Middle frontal gyrus (tissue), 1 donor: Measurements from ENCODE around the gene MCAM.
A peak's percentile ranks its signal among the peaks of the same experiment; 100 is the strongest.

Source experiments
- DNase-seq: peaks from one replicate; pipeline ENCODE4 v3.0.0-alpha.2; 2015; ENCODE audit warnings: low spot score; ENCODE audit errors: extremely low spot score

Gene MCAM

GRCh38 chr11:119332111-119332765 lies 15.3 kb upstream of the MCAM start:
- DNase-seq: no peak

GRCh38 chr11:119330237-119330636 lies 13.3 kb upstream of the MCAM start:
- DNase-seq: no peak

- DNase-seq: no peak
Measured at GRCh38 chr11:119329320-119329719, 12.4 kb upstream of the MCAM start.

- no peak for DNase-seq
Measured at GRCh38 chr11:119324189-119324588, 7.3 kb upstream of the MCAM start.

- DNase-seq: peak; percentile 45
Measured at GRCh38 chr11:119323532-119324033, 6.7 kb upstream of the MCAM start.

- no peak for DNase-seq
Measured at GRCh38 chr11:119322921-119323531, 6.1 kb upstream of the MCAM start.

GRCh38 chr11:119322360-119322739 lies 5.4 kb upstream of the MCAM start:
- DNase-seq: no peak

- DNase-seq: no peak
Measured at GRCh38 chr11:119320776-119321524, 4.0 kb upstream of the MCAM start.

GRCh38 chr11:119320240-119320775 lies 3.4 kb upstream of the MCAM start:
- DNase-seq: no peak

- no peak for DNase-seq
Measured at GRCh38 chr11:119319700-119320239, 2.8 kb upstream of the MCAM start.

GRCh38 chr11:119319136-119319699 lies 2.3 kb upstream of the MCAM start:
- no peak for DNase-seq

GRCh38 chr11:119318240-119319135 lies 1.6 kb upstream of the MCAM start:
- DNase-seq: no peak

GRCh38 chr11:119317592-119318239 lies 786 bp upstream of the MCAM start:
- no peak for DNase-seq

- DNase-seq: peak; percentile 27
Measured at GRCh38 chr11:119316016-119316728, 758 bp downstream of the MCAM start.

- DNase-seq: peak; percentile 14
Measured at GRCh38 chr11:119315131-119316015, 1.6 kb downstream of the MCAM start.

GRCh38 chr11:119314726-119315125 lies 2.2 kb downstream of the MCAM start:
- DNase-seq: no peak

GRCh38 chr11:119310682-119311052 lies 6.3 kb downstream of the MCAM start:
- no peak for DNase-seq

GRCh38 chr11:119309953-119310681 lies 6.8 kb downstream of the MCAM start:
- DNase-seq: no peak
